K562 (cell line): ENCODE results near the gene KLHL18. TPM values are rescaled to one million over a fixed set of nuclear protein-coding genes. Genes with fewer than 3 reads are reported as not detected.

Source experiments
- ATF7 ChIP-seq: fragments of 450-650 bp; IDR thresholded peaks from 2 replicates; pipeline ENCODE4 v1.7.1; 2014; ENCODE audit warnings: mild to moderate bottlenecking, moderate library complexity
- BDP1 ChIP-seq: IDR thresholded peaks from 3 replicates; pipeline ENCODE4 v1.6.1; 2011; ENCODE audit not compliant: insufficient read length, insufficient read depth
- BRCA1 ChIP-seq, 2 experiments: fragments of 450-650 bp in 1 of 2; sonication (generic) in 1 of 2; formaldehyde crosslinking in 1 of 2; IDR thresholded peaks; 2 replicates each; pipeline versions ENCODE4 v1.5.0 to v1.6.1; 2017 to 2020; ENCODE audit warnings: mild to moderate bottlenecking in 1 of 2, missing genetic modification reagents in 1 of 2
- ETV6 ChIP-seq, 3 experiments: fragments of 150-350 bp in 1 of 3; sonication (generic) in 1 of 3; formaldehyde crosslinking in 1 of 3; IDR thresholded peaks; 2 replicates each; pipeline versions ENCODE4 v1.6.1 to v1.8.0; 2014 to 2022; ENCODE audit warnings: borderline replicate concordance in 2 of 3, low read depth in 2 of 3, antibody characterized with exemption in 1 of 3, low read length in 1 of 3, mild to moderate bottlenecking in 1 of 3, missing genetic modification reagents in 1 of 3
- FUS ChIP-seq: fragments of 200-400 bp; formaldehyde crosslinking; optimal IDR thresholded peaks from 2 replicates; pipeline ENCODE3; 2017; ENCODE audit warnings: low read depth, low read length
- HDAC1 ChIP-seq, 2 experiments: fragments of 450-650 bp; IDR thresholded peaks; 2 replicates each; pipeline ENCODE4 v1.6.1; 2016 to 2017; ENCODE audit warnings: inconsistent platforms in 1 of 2, mild to moderate bottlenecking in 1 of 2, moderate library complexity in 1 of 2
- LARP7 ChIP-seq: fragments of 450-650 bp; IDR thresholded peaks from 2 replicates; pipeline ENCODE4 v1.6.1; 2016
- LCOR ChIP-seq: sonication (generic); formaldehyde crosslinking; IDR thresholded peaks from 2 replicates; pipeline ENCODE4 v1.8.0; 2022; ENCODE audit warnings: mild to moderate bottlenecking, missing genetic modification reagents
- PHF20 ChIP-seq: fragments of 450-650 bp; IDR thresholded peaks from 2 replicates; pipeline ENCODE4 v1.6.1; 2018; ENCODE audit not compliant: partially characterized antibody
- STAT5A ChIP-seq: IDR thresholded peaks from 2 replicates; pipeline ENCODE4 v1.6.1; 2012; ENCODE audit warnings: low read length, inconsistent platforms, borderline replicate concordance
- ZBTB7A ChIP-seq: IDR thresholded peaks from 2 replicates; pipeline ENCODE4 v1.6.1; 2011; ENCODE audit warnings: low read depth, mild to moderate bottlenecking, low read length, moderate library complexity, borderline replicate concordance; ENCODE audit not compliant: control insufficient read depth
- ZNF644 ChIP-seq: fragments of 200-800 bp; sonication (Bioruptor generic); IDR thresholded peaks from 2 replicates; pipeline ENCODE4 v1.6.1; 2016; ENCODE audit warnings: low read depth, missing genetic modification characterization, missing compliant biosample characterization
- ZNF695 ChIP-seq: fragments of 450-650 bp; formaldehyde crosslinking; IDR thresholded peaks from 2 replicates; pipeline ENCODE4 v1.4.0; 2020; ENCODE audit warnings: mild to moderate bottlenecking, moderate library complexity
- ZNF75A ChIP-seq: fragments of 450-650 bp; formaldehyde crosslinking; IDR thresholded peaks from 2 replicates; pipeline ENCODE4 v1.4.0; 2020; ENCODE audit warnings: mild to moderate bottlenecking
- ZNF79 ChIP-seq: fragments of 250-450 bp; sonication (Bioruptor Pico); IDR thresholded peaks from 2 replicates; pipeline ENCODE4 v1.4.0; 2020; ENCODE audit warnings: low read depth, mild to moderate bottlenecking, moderate library complexity
- polyA plus RNA-seq, 8 experiments: library from polyadenylated mRNA; depleted of rRNA in 4 of 8; stranded (reverse) in 5 of 8; unstranded in 3 of 8; fragments of >200 nt; fragmentation: Nextera tagmentation in 2 of 8; fragmentation: Illumina TruSeq in 1 of 8; extraction: Ambion mirVana in 2 of 8; extraction: Trizol in 1 of 8; gene quantifications; 2 replicates each; pipeline versions ENCODE4 v1.2.1 to v1.2.3, GENCODE V29; 2011 to 2014; ENCODE audit warnings: inconsistent platforms in 1 of 8, missing spikeins in 1 of 8
- total RNA-seq, 7 experiments: library from RNA; depleted of rRNA in 6 of 7; stranded (reverse); fragments of >200 nt in 6 of 7; fragmentation: Illumina TruSeq in 2 of 7; extraction: Trizol in 2 of 7; gene quantifications; 2 replicates each; pipeline versions ENCODE4 v1.2.1 to v1.2.3, GENCODE V29; 2011 to 2021; ENCODE audit warnings: low replicate concordance in 1 of 7
- TF ChIP-seq, protein P1 (sequence below): fragments of 450-650 bp; formaldehyde crosslinking; IDR thresholded peaks from 2 replicates; pipeline ENCODE4 v1.4.0; 2020; ENCODE audit warnings: mild to moderate bottlenecking, moderate library complexity
- TF ChIP-seq, protein P2 (sequence below): sonication (generic); formaldehyde crosslinking; IDR thresholded peaks from 2 replicates; pipeline ENCODE4 v1.8.1; 2023; ENCODE audit warnings: mild to moderate bottlenecking, missing genetic modification reagents
- TF ChIP-seq, protein P3 (sequence below), 2 experiments: IDR thresholded peaks in 1 of 2; conservative IDR thresholded peaks in 1 of 2; 2 replicates each; pipeline ENCODE4 v1.6.1; 2016; ENCODE audit warnings: low read depth in 2 of 2, mild to moderate bottlenecking in 1 of 2, missing compliant biosample characterization in 1 of 2, missing genetic modification characterization in 1 of 2, moderate library complexity in 1 of 2
- TF ChIP-seq, protein P4 (sequence below): sonication (generic); formaldehyde crosslinking; IDR thresholded peaks from 2 replicates; pipeline ENCODE4 v1.4.0; 2020; ENCODE audit warnings: mild to moderate bottlenecking, missing genetic modification reagents

The KLHL18 gene
- total and polyA plus RNA-seq, 9 of the 15 experiments (the other 6 are each of a cell fraction or from before 2014, with no cell fraction given), result 26.7 to 97.5 (median 48.7) TPM

DNA sequence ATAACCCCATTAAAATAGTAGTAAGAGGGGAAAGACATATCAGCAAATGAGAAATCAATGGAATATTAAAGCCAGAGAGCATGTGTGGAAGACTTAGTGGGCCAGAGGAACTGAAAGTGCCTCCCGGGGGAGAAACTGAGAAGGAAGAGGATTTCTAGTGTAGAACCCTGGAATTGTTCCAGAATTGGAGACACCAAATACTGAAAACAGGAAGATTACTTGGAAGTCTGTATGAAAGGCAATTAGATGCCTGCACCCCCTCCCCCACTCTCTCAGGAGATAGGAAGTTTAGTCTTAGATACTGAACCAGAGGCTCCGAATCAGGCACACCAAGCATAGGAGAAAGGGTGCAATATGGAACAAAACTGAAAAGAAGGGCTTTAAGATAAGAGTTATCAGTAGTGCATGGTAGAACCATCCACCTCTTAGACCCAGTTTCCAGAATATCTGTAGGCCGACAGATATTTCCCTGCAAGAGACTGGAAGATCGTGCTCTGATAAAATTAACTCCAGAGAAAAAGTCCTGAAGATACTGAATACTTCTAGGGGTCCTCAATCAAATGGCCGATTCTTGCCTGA is 32.4 kb downstream of the KLHL18 start (continued):
- peak; percentile 95 for TF ChIP-seq ZNF644 (tag)
- no peak for TF ChIP-seq FUS
- TF ChIP-seq, protein P1, sequence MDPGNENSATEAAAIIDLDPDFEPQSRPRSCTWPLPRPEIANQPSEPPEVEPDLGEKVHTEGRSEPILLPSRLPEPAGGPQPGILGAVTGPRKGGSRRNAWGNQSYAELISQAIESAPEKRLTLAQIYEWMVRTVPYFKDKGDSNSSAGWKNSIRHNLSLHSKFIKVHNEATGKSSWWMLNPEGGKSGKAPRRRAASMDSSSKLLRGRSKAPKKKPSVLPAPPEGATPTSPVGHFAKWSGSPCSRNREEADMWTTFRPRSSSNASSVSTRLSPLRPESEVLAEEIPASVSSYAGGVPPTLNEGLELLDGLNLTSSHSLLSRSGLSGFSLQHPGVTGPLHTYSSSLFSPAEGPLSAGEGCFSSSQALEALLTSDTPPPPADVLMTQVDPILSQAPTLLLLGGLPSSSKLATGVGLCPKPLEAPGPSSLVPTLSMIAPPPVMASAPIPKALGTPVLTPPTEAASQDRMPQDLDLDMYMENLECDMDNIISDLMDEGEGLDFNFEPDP (CRISPR knock-in tag), result no peak
- TF ChIP-seq, protein P2, sequence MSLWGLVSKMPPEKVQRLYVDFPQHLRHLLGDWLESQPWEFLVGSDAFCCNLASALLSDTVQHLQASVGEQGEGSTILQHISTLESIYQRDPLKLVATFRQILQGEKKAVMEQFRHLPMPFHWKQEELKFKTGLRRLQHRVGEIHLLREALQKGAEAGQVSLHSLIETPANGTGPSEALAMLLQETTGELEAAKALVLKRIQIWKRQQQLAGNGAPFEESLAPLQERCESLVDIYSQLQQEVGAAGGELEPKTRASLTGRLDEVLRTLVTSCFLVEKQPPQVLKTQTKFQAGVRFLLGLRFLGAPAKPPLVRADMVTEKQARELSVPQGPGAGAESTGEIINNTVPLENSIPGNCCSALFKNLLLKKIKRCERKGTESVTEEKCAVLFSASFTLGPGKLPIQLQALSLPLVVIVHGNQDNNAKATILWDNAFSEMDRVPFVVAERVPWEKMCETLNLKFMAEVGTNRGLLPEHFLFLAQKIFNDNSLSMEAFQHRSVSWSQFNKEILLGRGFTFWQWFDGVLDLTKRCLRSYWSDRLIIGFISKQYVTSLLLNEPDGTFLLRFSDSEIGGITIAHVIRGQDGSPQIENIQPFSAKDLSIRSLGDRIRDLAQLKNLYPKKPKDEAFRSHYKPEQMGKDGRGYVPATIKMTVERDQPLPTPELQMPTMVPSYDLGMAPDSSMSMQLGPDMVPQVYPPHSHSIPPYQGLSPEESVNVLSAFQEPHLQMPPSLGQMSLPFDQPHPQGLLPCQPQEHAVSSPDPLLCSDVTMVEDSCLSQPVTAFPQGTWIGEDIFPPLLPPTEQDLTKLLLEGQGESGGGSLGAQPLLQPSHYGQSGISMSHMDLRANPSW (CRISPR knock-in tag), result no peak
- TF ChIP-seq BDP1, result no peak
- TF ChIP-seq STAT5A, result peak; percentile 85
- peak; percentile 36 to 41; a peak in 1 of 4 replicates for TF ChIP-seq ETV6 (IDR thresholded peaks at IDR 0.05; ENCODE audit: borderline replicate concordance in 1 of 2, low read depth in 2 of 2, low read length in 1 of 2)
- no peak for TF ChIP-seq ETV6 (CRISPR knock-in tag; IDR thresholded peaks at IDR 0.05; ENCODE audit: borderline replicate concordance)
- peak in 1 of 2 experiments; percentile 87; a peak in 3 of 4 replicates for TF ChIP-seq HDAC1 (IDR thresholded peaks at IDR 0.05)
- TF ChIP-seq ZNF695, result no peak
- no peak for TF ChIP-seq ZNF79 (CRISPR knock-in tag)
- TF ChIP-seq PHF20, result no peak
- no peak for TF ChIP-seq ZNF75A (CRISPR knock-in tag)
- no peak for TF ChIP-seq LARP7
- no peak for TF ChIP-seq BRCA1 (IDR thresholded peaks at IDR 0.05)
- TF ChIP-seq BRCA1 (CRISPR knock-in tag; IDR thresholded peaks at IDR 0.05), result no peak
- TF ChIP-seq, protein P3, sequence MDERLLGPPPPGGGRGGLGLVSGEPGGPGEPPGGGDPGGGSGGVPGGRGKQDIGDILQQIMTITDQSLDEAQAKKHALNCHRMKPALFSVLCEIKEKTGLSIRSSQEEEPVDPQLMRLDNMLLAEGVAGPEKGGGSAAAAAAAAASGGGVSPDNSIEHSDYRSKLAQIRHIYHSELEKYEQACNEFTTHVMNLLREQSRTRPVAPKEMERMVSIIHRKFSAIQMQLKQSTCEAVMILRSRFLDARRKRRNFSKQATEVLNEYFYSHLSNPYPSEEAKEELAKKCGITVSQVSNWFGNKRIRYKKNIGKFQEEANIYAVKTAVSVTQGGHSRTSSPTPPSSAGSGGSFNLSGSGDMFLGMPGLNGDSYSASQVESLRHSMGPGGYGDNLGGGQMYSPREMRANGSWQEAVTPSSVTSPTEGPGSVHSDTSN (CRISPR knock-in tag; IDR thresholded peaks at IDR 0.05; ENCODE audit: low read depth), result no peak
- TF ChIP-seq, protein P3 (tag; conservative IDR thresholded peaks at IDR 0.05; ENCODE audit: low read depth), result no peak
- peak; percentile 67 for TF ChIP-seq ATF7
- TF ChIP-seq ZBTB7A, result no peak
- TF ChIP-seq, protein P4, sequence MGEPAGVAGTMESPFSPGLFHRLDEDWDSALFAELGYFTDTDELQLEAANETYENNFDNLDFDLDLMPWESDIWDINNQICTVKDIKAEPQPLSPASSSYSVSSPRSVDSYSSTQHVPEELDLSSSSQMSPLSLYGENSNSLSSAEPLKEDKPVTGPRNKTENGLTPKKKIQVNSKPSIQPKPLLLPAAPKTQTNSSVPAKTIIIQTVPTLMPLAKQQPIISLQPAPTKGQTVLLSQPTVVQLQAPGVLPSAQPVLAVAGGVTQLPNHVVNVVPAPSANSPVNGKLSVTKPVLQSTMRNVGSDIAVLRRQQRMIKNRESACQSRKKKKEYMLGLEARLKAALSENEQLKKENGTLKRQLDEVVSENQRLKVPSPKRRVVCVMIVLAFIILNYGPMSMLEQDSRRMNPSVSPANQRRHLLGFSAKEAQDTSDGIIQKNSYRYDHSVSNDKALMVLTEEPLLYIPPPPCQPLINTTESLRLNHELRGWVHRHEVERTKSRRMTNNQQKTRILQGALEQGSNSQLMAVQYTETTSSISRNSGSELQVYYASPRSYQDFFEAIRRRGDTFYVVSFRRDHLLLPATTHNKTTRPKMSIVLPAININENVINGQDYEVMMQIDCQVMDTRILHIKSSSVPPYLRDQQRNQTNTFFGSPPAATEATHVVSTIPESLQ (CRISPR knock-in tag), result no peak
- 0 out of 2 replicates have a peak, but pooled peaks have one; percentile 42 for TF ChIP-seq LCOR (CRISPR knock-in tag)
